PC-3 (cell line): ENCODE data around the gene SLC12A1. TPM values are rescaled to one million over a fixed set of nuclear protein-coding genes. Genes with fewer than 3 reads are reported as not detected.

Experiments used
- ATAC-seq: fragments of 200-7000 bp; cut with Tn5 transposase; 2 replicates; pipeline ENCODE4 v1.9.1; 2020; ENCODE audit warnings: mild to moderate bottlenecking, moderate library complexity
- BruUV-seq: library from RNA; stranded (reverse); fragments of 400-500 nt; replicated peaks from 2 replicates; lab custom pipeline; 2021; lab: Mats Ljungman, UMichigan
- CTCF ChIA-PET: fragments of 300-600 bp; sonication (Branson Sonifier 250); formaldehyde crosslinking; loops from one replicate; lab custom pipeline; 2022; ENCODE audit warnings: antibody characterized with exemption; lab: Charles Lee
- POLR2A ChIA-PET: fragments of 300-600 bp; sonication (Branson Sonifier 250); formaldehyde crosslinking; loops from one replicate; lab custom pipeline; 2022; ENCODE audit warnings: antibody characterized with exemption; ENCODE audit not compliant: unreplicated experiment; lab: Charles Lee
- DNase-seq: peaks from one replicate; pipeline ENCODE4 v3.0.0-alpha.2; 2015
- H2AFZ ChIP-seq: fragments of 300-600 bp; sonication (generic); 2 replicates; pipeline ENCODE4 v1.6.0; 2016; ENCODE audit warnings: antibody characterized with exemption, low read length
- H3F3A ChIP-seq: fragments of 300-600 bp; sonication (generic); one replicate; pipeline ENCODE4 v1.6.0; 2017; ENCODE audit warnings: antibody characterized with exemption, low read length, control low read depth, mild to moderate bottlenecking; ENCODE audit not compliant: unreplicated experiment
- H3K27ac ChIP-seq: fragments of 300-600 bp; sonication (generic); 2 replicates; pipeline ENCODE4 v1.5.1; 2016; ENCODE audit warnings: mild to moderate bottlenecking, low read length
- H3K27me3 ChIP-seq: fragments of 300-600 bp; sonication (generic); 2 replicates; pipeline ENCODE4 v1.6.1; 2016; ENCODE audit warnings: low read length, mixed read lengths
- H3K36me3 ChIP-seq: fragments of 300-600 bp; sonication (generic); 2 replicates; pipeline ENCODE4 v1.6.1; 2016; ENCODE audit warnings: low read depth, mixed run types, low read length, mixed read lengths
- H3K4me1 ChIP-seq: fragments of 300-600 bp; sonication (generic); 2 replicates; pipeline ENCODE4 v1.5.1; 2016; ENCODE audit warnings: low read length; ENCODE audit not compliant: insufficient read depth
- H3K4me2 ChIP-seq: fragments of 300-600 bp; sonication (generic); 2 replicates; pipeline ENCODE4 v1.6.0; 2016; ENCODE audit warnings: low read length
- H3K4me3 ChIP-seq: fragments of 300-600 bp; sonication (generic); 2 replicates; pipeline ENCODE4 v1.5.1; 2016; ENCODE audit warnings: mild to moderate bottlenecking, low read length, mixed read lengths
- H3K79me2 ChIP-seq: fragments of 300-600 bp; sonication (generic); 2 replicates; pipeline ENCODE4 v1.6.1; 2017; ENCODE audit warnings: low read length, mixed read lengths
- H3K9ac ChIP-seq: fragments of 300-600 bp; sonication (generic); 2 replicates; pipeline ENCODE4 v1.6.0; 2016; ENCODE audit warnings: mild to moderate bottlenecking, low read length
- H3K9me2 ChIP-seq: fragments of 300-600 bp; sonication (generic); replicated peaks from 2 replicates; pipeline ENCODE4 v1.6.1; 2016; ENCODE audit warnings: mixed run types, low read length, mixed read lengths
- H3K9me3 ChIP-seq: fragments of 300-600 bp; sonication (generic); 2 replicates; pipeline ENCODE4 v1.6.1; 2016; ENCODE audit warnings: low read length, mixed read lengths
- H4K20me1 ChIP-seq: fragments of 300-600 bp; sonication (generic); 2 replicates; pipeline ENCODE4 v1.6.1; 2016; ENCODE audit warnings: low read length, mixed read lengths
- EZH2 ChIP-seq: fragments of 300-600 bp; sonication (generic); IDR thresholded peaks from one replicate; pipeline ENCODE4 v1.6.1; 2017; ENCODE audit warnings: antibody characterized with exemption, mild to moderate bottlenecking, low read length; ENCODE audit not compliant: unreplicated experiment
- EZH2phosphoT487 ChIP-seq: fragments of 300-600 bp; sonication (generic); IDR thresholded peaks from 2 replicates; pipeline ENCODE4 v1.6.1; 2018; ENCODE audit warnings: mild to moderate bottlenecking, antibody characterized with exemption, low read length, borderline replicate concordance
- intact Hi-C: fragments of 100-400 bp; cut with micrococcal nuclease; formaldehyde crosslinking; loops from 2 replicates; pipeline ENCODE4 v1.9.0; 2023
- total RNA-seq: library from RNA; depleted of rRNA; stranded (reverse); fragments of >200 nt; gene quantifications from 2 replicates; pipeline ENCODE4 v1.2.3, GENCODE V29; 2014
- TF ChIP-seq, protein P1 (sequence below): fragments of 300-600 bp; sonication (generic); conservative IDR thresholded peaks from 2 replicates; pipeline ENCODE4 v1.5.1; 2017; ENCODE audit warnings: antibody characterized with exemption, low read depth, mild to moderate bottlenecking, low read length

Gene SLC12A1
- total RNA-seq, 1 experiment from 2014 or later: not detected

DNA sequence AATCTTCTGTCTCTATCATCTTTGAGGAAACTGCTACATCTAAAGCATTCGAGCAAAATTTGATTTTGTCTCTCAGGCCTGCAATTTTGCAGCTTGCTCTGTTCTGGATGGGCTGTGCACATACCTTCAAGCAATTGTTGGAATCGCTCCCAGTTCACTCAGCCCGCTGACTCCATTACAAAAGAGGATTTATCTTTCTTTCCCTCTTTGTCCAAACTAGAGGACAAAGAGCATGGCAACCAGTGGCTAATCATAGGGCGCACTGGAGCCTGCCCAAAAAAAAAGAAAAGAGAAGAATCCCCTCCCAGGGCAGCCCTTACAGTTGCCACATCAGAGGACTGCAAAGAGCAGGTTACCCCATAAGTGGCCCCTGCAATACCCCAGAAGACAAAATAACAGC lies 76.1 kb downstream of the SLC12A1 start:
- H3K79me2 ChIP-seq: no peaks in the 10 kb centered on the region
- no peak overlapping the region for H3K9ac ChIP-seq
- no peak overlapping the region for H2AFZ ChIP-seq
- peaks cover 18% of the 10 kb centered on the region; the same call in 1 of the 2 replicates for H3K27me3 ChIP-seq
- DNase-seq (no peak), ATAC-seq (no peak)
- intact Hi-C loops: no loop called here
- BruUV-seq: no TSS peak
- no peaks in the 10 kb centered on the region for H4K20me1 ChIP-seq
- no peaks in the 10 kb centered on the region for H3K9me2 ChIP-seq
- no peaks in the 10 kb centered on the region for H3K36me3 ChIP-seq
- H3F3A ChIP-seq: no peaks in the 10 kb centered on the region
- CTCF ChIA-PET: no interaction called here
- no peaks in the 10 kb centered on the region for H3K9me3 ChIP-seq
- POLR2A ChIA-PET: no interaction called here
- H3K27ac ChIP-seq: no peak overlapping the region
- no peak for TF ChIP-seq EZH2phosphoT487
- TF ChIP-seq EZH2: no peak
- TF ChIP-seq, protein P1, sequence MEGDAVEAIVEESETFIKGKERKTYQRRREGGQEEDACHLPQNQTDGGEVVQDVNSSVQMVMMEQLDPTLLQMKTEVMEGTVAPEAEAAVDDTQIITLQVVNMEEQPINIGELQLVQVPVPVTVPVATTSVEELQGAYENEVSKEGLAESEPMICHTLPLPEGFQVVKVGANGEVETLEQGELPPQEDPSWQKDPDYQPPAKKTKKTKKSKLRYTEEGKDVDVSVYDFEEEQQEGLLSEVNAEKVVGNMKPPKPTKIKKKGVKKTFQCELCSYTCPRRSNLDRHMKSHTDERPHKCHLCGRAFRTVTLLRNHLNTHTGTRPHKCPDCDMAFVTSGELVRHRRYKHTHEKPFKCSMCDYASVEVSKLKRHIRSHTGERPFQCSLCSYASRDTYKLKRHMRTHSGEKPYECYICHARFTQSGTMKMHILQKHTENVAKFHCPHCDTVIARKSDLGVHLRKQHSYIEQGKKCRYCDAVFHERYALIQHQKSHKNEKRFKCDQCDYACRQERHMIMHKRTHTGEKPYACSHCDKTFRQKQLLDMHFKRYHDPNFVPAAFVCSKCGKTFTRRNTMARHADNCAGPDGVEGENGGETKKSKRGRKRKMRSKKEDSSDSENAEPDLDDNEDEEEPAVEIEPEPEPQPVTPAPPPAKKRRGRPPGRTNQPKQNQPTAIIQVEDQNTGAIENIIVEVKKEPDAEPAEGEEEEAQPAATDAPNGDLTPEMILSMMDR: no peak
- H3K4me1 ChIP-seq: peaks cover 7% of the 10 kb centered on the region
- H3K4me3 ChIP-seq: no peak overlapping the region
- H3K4me2 ChIP-seq: no peak overlapping the region

DNA sequence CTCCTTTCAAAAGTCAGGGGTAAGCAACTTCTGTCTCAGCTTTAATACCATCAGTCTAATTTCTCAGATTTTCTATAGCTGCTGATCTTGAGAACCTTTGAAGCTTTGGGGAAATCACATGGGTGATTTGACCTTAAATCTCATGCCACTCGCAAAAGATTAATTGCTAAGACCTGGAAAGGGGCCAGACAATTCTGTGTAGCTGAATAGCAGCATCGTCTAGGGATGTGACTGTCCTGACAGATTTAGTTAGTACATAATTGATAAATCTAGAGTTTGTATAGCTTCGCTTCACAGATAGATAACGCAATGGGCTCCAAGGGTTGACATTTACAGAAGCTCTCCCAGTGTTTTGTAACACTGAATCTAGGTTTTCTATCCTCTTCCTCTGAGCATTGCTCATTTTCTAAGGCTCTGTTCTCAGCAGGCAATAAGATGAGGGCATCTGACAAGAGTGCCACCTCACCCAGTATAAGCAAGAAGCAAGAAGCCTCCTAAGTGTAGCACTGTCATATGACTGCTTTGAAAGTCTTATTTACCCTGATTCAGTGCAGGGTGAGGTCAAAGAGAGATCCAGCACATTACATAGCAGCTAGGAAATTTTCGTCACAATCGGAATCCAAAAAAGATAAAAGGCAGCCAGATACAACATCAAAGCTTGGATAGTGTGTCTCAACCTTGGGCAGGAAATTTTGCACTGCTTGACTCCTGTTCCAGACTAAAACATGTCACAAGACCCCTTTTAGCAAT lies 77.5 kb downstream of the SLC12A1 start:
- no peaks in the 10 kb centered on the region for H4K20me1 ChIP-seq
- DNase-seq (no peak), ATAC-seq (no peak)
- peaks cover 6% of the 10 kb centered on the region; the same call in 1 of the 2 replicates for H3K27me3 ChIP-seq
- H3K27ac ChIP-seq: no peak overlapping the region
- CTCF ChIA-PET: no interaction called here
- no peaks in the 10 kb centered on the region for H3F3A ChIP-seq
- H3K9me2 ChIP-seq: no peaks in the 10 kb centered on the region
- H3K4me1 ChIP-seq: peaks cover 7% of the 10 kb centered on the region
- no TSS peak for BruUV-seq
- no peak overlapping the region for H3K4me3 ChIP-seq
- H2AFZ ChIP-seq: no peak overlapping the region
- H3K9ac ChIP-seq: no peak overlapping the region
- intact Hi-C loops: no loop called here
- no peaks in the 10 kb centered on the region for H3K9me3 ChIP-seq
- H3K79me2 ChIP-seq: no peaks in the 10 kb centered on the region
- POLR2A ChIA-PET: no interaction called here
- no peak overlapping the region for H3K4me2 ChIP-seq
- H3K36me3 ChIP-seq: no peaks in the 10 kb centered on the region
- TF ChIP-seq, protein P1: no peak
